ENCODE data around the gene KPNB1. TPM values are rescaled to one million over a fixed set of nuclear protein-coding genes. Genes with fewer than 3 reads are reported as not detected.

KPNB1 gene
- total RNA-seq, 2 donors from 2014 or later = 148 to 239 TPM

DNA sequence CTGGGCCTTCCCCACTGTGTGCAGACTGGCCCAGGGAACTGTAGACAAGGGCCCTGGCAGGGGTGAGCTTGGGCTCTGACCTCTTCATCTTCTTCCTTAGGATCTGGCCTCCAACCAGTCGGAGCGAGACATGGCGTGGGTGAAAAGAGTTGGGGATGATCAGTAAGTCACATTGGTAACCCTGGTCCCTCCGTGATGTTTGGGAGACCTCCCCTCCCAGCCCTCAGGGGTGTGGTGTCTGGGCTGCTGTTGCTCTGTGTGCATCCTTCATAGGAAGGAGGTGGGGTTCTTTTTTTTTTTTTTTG, 49.8 kb downstream of the KPNB1 start:
- H3K36me3 ChIP-seq = no peaks in the 10 kb centered on the region

DNA sequence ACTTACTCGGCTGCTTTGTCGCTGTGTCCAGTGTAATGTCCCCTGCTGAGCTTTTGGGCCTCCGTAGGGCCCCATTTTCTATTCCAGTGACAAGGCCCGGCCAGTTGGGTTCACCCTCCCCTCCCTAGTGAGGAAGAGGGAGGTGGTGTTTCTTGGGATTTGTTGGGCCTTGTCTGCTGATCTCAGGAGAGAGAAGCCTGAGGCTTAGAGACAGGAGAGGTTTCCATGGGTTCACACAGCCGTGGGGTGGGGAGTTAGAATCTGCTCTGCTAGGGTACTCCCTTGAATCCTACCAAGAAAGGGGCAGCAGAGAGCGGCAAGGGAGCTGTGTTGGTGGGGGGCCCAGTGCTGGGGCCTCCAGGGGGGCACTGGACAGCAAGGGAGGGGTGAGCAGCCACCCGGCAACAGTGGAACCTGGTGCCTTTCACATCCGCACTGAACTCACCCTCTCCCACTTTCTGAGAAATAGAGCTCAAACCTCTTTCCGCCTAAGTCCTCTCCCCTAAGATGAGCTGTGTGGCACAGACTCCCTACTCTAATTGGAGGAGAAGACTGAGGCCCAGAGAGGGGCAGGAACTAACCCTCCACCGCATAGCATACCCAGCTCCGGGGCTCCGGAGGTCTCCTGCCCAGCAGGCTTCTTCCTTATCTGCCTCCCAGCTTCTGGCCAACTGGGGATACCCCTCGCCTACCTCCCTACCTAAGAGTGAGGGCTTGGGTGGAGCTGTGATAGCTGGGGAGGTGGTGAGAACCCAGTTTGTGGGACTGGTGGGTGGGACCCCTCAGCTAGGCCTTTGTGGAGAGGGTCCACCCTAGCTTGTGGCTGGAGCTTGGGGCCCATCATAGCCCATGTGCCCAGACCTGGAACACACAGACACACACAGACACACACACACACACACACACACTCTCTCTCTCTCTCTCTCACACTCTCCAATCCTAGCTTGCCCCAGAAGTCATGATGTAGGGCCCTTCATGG, 51.0 kb downstream of the KPNB1 start:
- Histone ChIP-seq H3K36me3 (no peaks in the 10 kb centered on the region), H3K4me1 (replicated peaks) (no peaks in the 10 kb centered on the region), H3K9me3 (no peaks in the 10 kb centered on the region), H3K4me3 (no peak overlapping the region), H3K27me3 (replicated peaks; ENCODE audit: insufficient read depth) (no peaks in the 10 kb centered on the region), H3K27ac (no peak overlapping the region)
- TF ChIP-seq POLR2A (IDR thresholded peaks at IDR 0.05) (no peak), POLR2AphosphoS5 (IDR thresholded peaks at IDR 0.05) (no peak)
- TF ChIP-seq, protein P1, sequence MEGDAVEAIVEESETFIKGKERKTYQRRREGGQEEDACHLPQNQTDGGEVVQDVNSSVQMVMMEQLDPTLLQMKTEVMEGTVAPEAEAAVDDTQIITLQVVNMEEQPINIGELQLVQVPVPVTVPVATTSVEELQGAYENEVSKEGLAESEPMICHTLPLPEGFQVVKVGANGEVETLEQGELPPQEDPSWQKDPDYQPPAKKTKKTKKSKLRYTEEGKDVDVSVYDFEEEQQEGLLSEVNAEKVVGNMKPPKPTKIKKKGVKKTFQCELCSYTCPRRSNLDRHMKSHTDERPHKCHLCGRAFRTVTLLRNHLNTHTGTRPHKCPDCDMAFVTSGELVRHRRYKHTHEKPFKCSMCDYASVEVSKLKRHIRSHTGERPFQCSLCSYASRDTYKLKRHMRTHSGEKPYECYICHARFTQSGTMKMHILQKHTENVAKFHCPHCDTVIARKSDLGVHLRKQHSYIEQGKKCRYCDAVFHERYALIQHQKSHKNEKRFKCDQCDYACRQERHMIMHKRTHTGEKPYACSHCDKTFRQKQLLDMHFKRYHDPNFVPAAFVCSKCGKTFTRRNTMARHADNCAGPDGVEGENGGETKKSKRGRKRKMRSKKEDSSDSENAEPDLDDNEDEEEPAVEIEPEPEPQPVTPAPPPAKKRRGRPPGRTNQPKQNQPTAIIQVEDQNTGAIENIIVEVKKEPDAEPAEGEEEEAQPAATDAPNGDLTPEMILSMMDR (IDR thresholded peaks at IDR 0.05) = no peak
- 88% methylated on average over 13 of the region's 13 CpGs for WGBS
- no peak for DNase-seq (ENCODE audit: low spot score)
- intact Hi-C loops (cut with DNase I) = no loop called here

More for the DNA sequence above, 49.8 kb downstream of the KPNB1 start:
- H3K9me3 ChIP-seq = no peaks in the 10 kb centered on the region
- 98% methylated on average over 4 of the region's 4 CpGs for WGBS
- H3K4me3 ChIP-seq = no peak overlapping the region
- intact Hi-C loops (cut with DNase I) = loop anchor here (10.0 kb wide), 1 partner anchor 105 kb away; no protein-coding TSS in a partner anchor
- TF ChIP-seq POLR2AphosphoS5 (IDR thresholded peaks at IDR 0.05) (no peak), POLR2A (IDR thresholded peaks at IDR 0.05) (no peak)
- TF ChIP-seq, protein P1 (IDR thresholded peaks at IDR 0.05) = no peak
- no peaks in the 10 kb centered on the region for H3K4me1 ChIP-seq (replicated peaks)
- H3K27ac ChIP-seq = no peak overlapping the region
- DNase-seq (ENCODE audit: low spot score) = no peak
- no peaks in the 10 kb centered on the region for H3K27me3 ChIP-seq (replicated peaks; ENCODE audit: insufficient read depth)

- no peak overlapping the region for H3K27ac ChIP-seq
- WGBS = 87% methylated on average over 4 of the region's 4 CpGs
- no peaks in the 10 kb centered on the region for H3K9me3 ChIP-seq
- no peaks in the 10 kb centered on the region for H3K27me3 ChIP-seq (replicated peaks; ENCODE audit: insufficient read depth)
- no peak for DNase-seq (ENCODE audit: low spot score)
- no peaks in the 10 kb centered on the region for H3K4me1 ChIP-seq (replicated peaks)
- no peak overlapping the region for H3K4me3 ChIP-seq
- TF ChIP-seq POLR2AphosphoS5 (IDR thresholded peaks at IDR 0.05) (no peak), POLR2A (IDR thresholded peaks at IDR 0.05) (no peak)
- TF ChIP-seq, protein P1 (IDR thresholded peaks at IDR 0.05) = no peak
- intact Hi-C loops (cut with DNase I) = no loop called here
- H3K36me3 ChIP-seq = no peaks in the 10 kb centered on the region
Measured at GRCh38 chr17:47701608-47702007, 51.9 kb downstream of the KPNB1 start.

GRCh38 chr17:47702391-47702995, 52.8 kb downstream of the KPNB1 start:
- no peaks in the 10 kb centered on the region for H3K4me1 ChIP-seq (replicated peaks)
- 81% methylated on average over 12 of the region's 12 CpGs for WGBS
- H3K36me3 ChIP-seq = no peaks in the 10 kb centered on the region
- no peak for TF ChIP-seq POLR2AphosphoS5 (IDR thresholded peaks at IDR 0.05)
- TF ChIP-seq, protein P1 (IDR thresholded peaks at IDR 0.05) = no peak
- TF ChIP-seq POLR2A (IDR thresholded peaks at IDR 0.05) = no peak
- DNase-seq (ENCODE audit: low spot score) = no peak
- H3K4me3 ChIP-seq = no peak overlapping the region
- H3K9me3 ChIP-seq = no peaks in the 10 kb centered on the region
- intact Hi-C loops (cut with DNase I) = no loop called here
- no peak overlapping the region for H3K27ac ChIP-seq
- no peaks in the 10 kb centered on the region for H3K27me3 ChIP-seq (replicated peaks; ENCODE audit: insufficient read depth)

Data from prostate gland (tissue), 2 donors.